A549 (cell line): ENCODE measurements around the gene HNRNPUL1. TPM values are rescaled to one million over a fixed set of nuclear protein-coding genes. Genes with fewer than 3 reads are reported as not detected.

Experiments
- ATAC-seq, 2 experiments: fragments of 200-7000 bp in 1 of 2; fragments of >200 bp in 1 of 2; cut with Nextera tagmentation in 1 of 2; cut with Tn5 transposase in 1 of 2; 3 replicates each; pipeline versions ENCODE4 v1.8.0 to v1.9.1; 2018 to 2020; ENCODE audit warnings: mild to moderate bottlenecking in 1 of 2, moderate library complexity in 1 of 2
- CTCF ChIA-PET: fragments of 300-600 bp; sonication (Branson Sonifier 250); formaldehyde crosslinking; extraction: SDS; loops from one replicate; lab custom pipeline; 2021; ENCODE audit warnings: antibody characterized with exemption, inconsistent platforms; lab: Yijun Ruan, JAX
- POLR2A ChIA-PET: fragments of 350-600 bp; formaldehyde crosslinking; extraction: SDS; loops from one replicate; lab custom pipeline; 2021; ENCODE audit warnings: antibody characterized with exemption, inconsistent platforms; lab: Yijun Ruan, JAX
- DNase-seq, 2 experiments: peaks; one replicate each; pipeline versions ENCODE4 v3.0.0 to v3.0.0-alpha.2; 2011 to 2016; ENCODE audit warnings: low read depth in 1 of 2, low spot score in 1 of 2
- FAIRE-seq: peaks from 2 replicates; lab custom pipeline; 2011; peaks lifted over from hg19 to GRCh38; lab: Jason Lieb, UNC
- H3K27ac ChIP-seq, 2 experiments: fragments of >200 bp; sonication (Bioruptor Twin); formaldehyde crosslinking; 3 replicates each; pipeline ENCODE4 v1.5.1; 2016 to 2017
- H3K4me1 ChIP-seq: fragments of >200 bp; sonication (Bioruptor Twin); formaldehyde crosslinking; 3 replicates; pipeline ENCODE4 v1.6.1; 2016
- H3K4me2 ChIP-seq: fragments of >200 bp; sonication (Bioruptor Twin); formaldehyde crosslinking; 3 replicates; pipeline ENCODE4 v1.6.1; 2016
- H3K4me3 ChIP-seq: fragments of >200 bp; sonication (Bioruptor Twin); formaldehyde crosslinking; 3 replicates; pipeline ENCODE4 v1.5.1; 2016
- H3K9me3 ChIP-seq: fragments of >200 bp; sonication (Bioruptor Twin); formaldehyde crosslinking; 3 replicates; pipeline ENCODE4 v1.6.1; 2016
- ATOH8 ChIP-seq: fragments of 250-450 bp; sonication (Bioruptor Pico); IDR thresholded peaks from 2 replicates; pipeline ENCODE4 v1.5.0; 2020; ENCODE audit warnings: low read depth, mild to moderate bottlenecking, moderate library complexity
- CBX2 ChIP-seq: fragments of 200-600 bp; sonication (generic); IDR thresholded peaks from 2 replicates; pipeline ENCODE4 v1.6.1; 2016; ENCODE audit warnings: low read depth, mild to moderate bottlenecking, borderline replicate concordance
- CHD2 ChIP-seq: fragments of 150-350 bp; IDR thresholded peaks from 2 replicates; pipeline ENCODE4 v1.6.1; 2014; ENCODE audit warnings: low read length; ENCODE audit not compliant: partially characterized antibody
- ELK1 ChIP-seq: fragments of 150-350 bp; IDR thresholded peaks from 2 replicates; pipeline ENCODE4 v1.6.1; 2014; ENCODE audit warnings: low read depth, mild to moderate bottlenecking, low read length
- EP300 ChIP-seq, 2 experiments: fragments of >200 bp; sonication (Bioruptor Twin); formaldehyde crosslinking; IDR thresholded peaks; 2 replicates in 1 of 2; 3 replicates in 1 of 2; pipeline ENCODE4 v1.6.1; 2016 to 2017
- ESRRA ChIP-seq: fragments of 150-350 bp; IDR thresholded peaks from 2 replicates; pipeline ENCODE4 v1.6.1; 2014; ENCODE audit warnings: mild to moderate bottlenecking, low read length, borderline replicate concordance
- FOXS1 ChIP-seq: fragments of 250-450 bp; sonication (Bioruptor Pico); IDR thresholded peaks from 2 replicates; pipeline ENCODE4 v1.5.0; 2020; ENCODE audit warnings: mild to moderate bottlenecking, moderate library complexity
- HES2 ChIP-seq: fragments of >200 bp; sonication (Bioruptor Twin); formaldehyde crosslinking; IDR thresholded peaks from 2 replicates; pipeline ENCODE4 v1.6.1; 2016
- JUN ChIP-seq, 2 experiments: fragments of >200 bp; sonication (Bioruptor Twin); formaldehyde crosslinking; IDR thresholded peaks; 2 replicates in 1 of 2; 3 replicates in 1 of 2; pipeline ENCODE4 v1.6.1; 2016 to 2017
- MAFK ChIP-seq: fragments of 450-650 bp; IDR thresholded peaks from 2 replicates; pipeline ENCODE4 v1.6.1; 2014; ENCODE audit not compliant: partially characterized antibody
- MYC ChIP-seq: IDR thresholded peaks from 2 replicates; pipeline ENCODE4 v1.6.1; 2012; ENCODE audit warnings: mild to moderate bottlenecking, inconsistent platforms, low read length, improper control_type of control experiment, borderline replicate concordance
- NFE2L2 ChIP-seq: fragments of 150-350 bp; conservative IDR thresholded peaks from 2 replicates; pipeline ENCODE4 v1.6.1; 2014; ENCODE audit warnings: low read length
- NPAS2 ChIP-seq: fragments of 250-450 bp; sonication (Bioruptor Pico); IDR thresholded peaks from 2 replicates; pipeline ENCODE4 v1.8.0; 2022; ENCODE audit warnings: mild to moderate bottlenecking, moderate library complexity, borderline replicate concordance
- NR3C1 ChIP-seq: fragments of >200 bp; sonication (Bioruptor Twin); formaldehyde crosslinking; IDR thresholded peaks from 3 replicates; pipeline ENCODE4 v1.6.1; 2017
- POLR2A ChIP-seq: IDR thresholded peaks from 2 replicates; pipeline ENCODE4 v1.6.1; 2012; ENCODE audit warnings: mild to moderate bottlenecking, low read length
- RAD21 ChIP-seq, 2 experiments: fragments of >200 bp in 1 of 2; sonication (Bioruptor Twin) in 1 of 2; formaldehyde crosslinking in 1 of 2; IDR thresholded peaks in 1 of 2; conservative IDR thresholded peaks in 1 of 2; 2 replicates in 1 of 2; 3 replicates in 1 of 2; pipeline ENCODE4 v1.6.1; 2012 to 2018; ENCODE audit warnings: inconsistent platforms in 1 of 2
- TFCP2L1 ChIP-seq: fragments of 250-450 bp; sonication (Bioruptor Pico); IDR thresholded peaks from 2 replicates; pipeline ENCODE4 v1.5.0; 2021; ENCODE audit warnings: mild to moderate bottlenecking
- TP53 ChIP-seq: fragments of 250-450 bp; sonication (Bioruptor Pico); IDR thresholded peaks from 2 replicates; pipeline ENCODE4 v1.5.0; 2021; ENCODE audit warnings: mild to moderate bottlenecking, moderate library complexity
- USF2 ChIP-seq: fragments of 450-650 bp; IDR thresholded peaks from 2 replicates; pipeline ENCODE4 v1.6.1; 2014; ENCODE audit warnings: antibody characterized with exemption
- ZC3H11A ChIP-seq: fragments of 450-650 bp; IDR thresholded peaks from 2 replicates; pipeline ENCODE4 v1.6.1; 2014; ENCODE audit warnings: antibody characterized with exemption, mild to moderate bottlenecking
- ZFP36 ChIP-seq: fragments of 450-650 bp; IDR thresholded peaks from 2 replicates; pipeline ENCODE4 v1.6.1; 2014; ENCODE audit warnings: borderline replicate concordance; ENCODE audit not compliant: partially characterized antibody
- WGBS: methylation state at CpG from one replicate; pipeline ENCODE4 v1.1.6; 2017; ENCODE audit errors: missing lambda C conversion rate; 5-methylcytosine and 5-hydroxymethylcytosine counted together
- polyA plus RNA-seq, 4 experiments: library from polyadenylated mRNA; depleted of rRNA in 3 of 4; stranded (reverse); fragments of >200 nt; fragmentation: RNase III in 1 of 4; extraction: RNeasy Plus Mini Kit Qiagen cat#74134 plus additional on column Dnase treatment in 1 of 4; gene quantifications; 2 replicates in 3 of 4; 3 replicates in 1 of 4; pipeline ENCODE4 v1.2.3, GENCODE V29; 2011 to 2017

The HNRNPUL1 gene
- polyA plus RNA-seq, 2 of the 4 experiments (the other 2 are of a cell fraction) = 89.5 to 278 TPM

GRCh38 chr19:41245843-41246242, 18.3 kb upstream of the HNRNPUL1 start:
- TF ChIP-seq JUN (IDR thresholded peaks at IDR 0.05) (no peak), ZC3H11A (0 out of 2 replicates have a peak, but pooled peaks have one; percentile 5)
- ATAC-seq (no peak), FAIRE-seq (peak; percentile 59), DNase-seq (no peak)
- WGBS = 93% methylated on average over 3 of the region's 3 CpGs
- H3K4me1 ChIP-seq = no peaks in the 10 kb centered on the region
- no peak overlapping the region for H3K27ac ChIP-seq
- H3K4me2 ChIP-seq = no peak overlapping the region
- ChIA-PET CTCF (interaction anchor here (0.7 to 27.6 kb wide), 7 partner anchors 11 to 63 kb away, joined by 4 to 1023 read pairs (median 5); partner anchors contain the start of genes AXL, CYP2S1 and HNRNPUL1), POLR2A (no interaction called here)
- no peak overlapping the region for H3K4me3 ChIP-seq
- H3K9me3 ChIP-seq = no peaks in the 10 kb centered on the region

GRCh38 chr19:41248895-41249294, 15.3 kb upstream of the HNRNPUL1 start:
- CTCF ChIA-PET = interaction anchor here (0.6 to 27.6 kb wide), 12 partner anchors 11 to 944 kb away, joined by 3 to 1023 read pairs (median 8); partner anchors contain the start of genes AXL, CYP2S1 and HNRNPUL1
- TF ChIP-seq TFCP2L1 (CRISPR knock-in tag) = 0 out of 2 replicates have a peak, but pooled peaks have one; percentile 33
- no peak for TF ChIP-seq EP300 (IDR thresholded peaks at IDR 0.05)
- 0 out of 2 replicates have a peak, but pooled peaks have one; percentile 26 for TF ChIP-seq TP53
- TF ChIP-seq, all 56 proteins: peak for 2
- peak; percentile 67 to 68; a peak in 5 of 6 replicates for ATAC-seq

GRCh38 chr19:41249707-41250423, 14.3 kb upstream of the HNRNPUL1 start:
- H3K4me2 ChIP-seq = no peak overlapping the region
- peak; percentile 39 for FAIRE-seq
- POLR2A ChIA-PET = interaction anchor here (0.7 to 2.5 kb wide), 3 partner anchors 14 to 546 kb away, joined by 3 to 13 read pairs (median 4); no protein-coding TSS in a partner anchor
- peak; percentile 19 for TF ChIP-seq ZFP36
- TF ChIP-seq MAFK = no peak
- H3K4me1 ChIP-seq = no peaks in the 10 kb centered on the region
- WGBS = 92% methylated on average over 9 of the region's 9 CpGs
- peak in 1 of 2 experiments; percentile 54 for DNase-seq
- peak; percentile 59 to 66; a peak in 5 of 6 replicates for ATAC-seq
- no peak overlapping the region for H3K27ac ChIP-seq
- CTCF ChIA-PET = interaction anchor here (0.6 to 27.6 kb wide), 13 partner anchors 10 to 65 kb away, joined by 3 to 1023 read pairs (median 6); partner anchors contain the start of genes AXL, CYP2S1 and HNRNPUL1
- no peak overlapping the region for H3K4me3 ChIP-seq
- H3K9me3 ChIP-seq = no peaks in the 10 kb centered on the region

More at GRCh38 chr19:41248895-41249294, 15.3 kb upstream of the HNRNPUL1 start:
- H3K4me2 ChIP-seq = no peak overlapping the region
- H3K27ac ChIP-seq = no peak overlapping the region
- POLR2A ChIA-PET = interaction anchor here (0.7 to 2.5 kb wide), 2 partner anchors 22 to 545 kb away, joined by 3 to 13 read pairs; no protein-coding TSS in a partner anchor
- H3K9me3 ChIP-seq = no peaks in the 10 kb centered on the region
- H3K4me3 ChIP-seq = no peak overlapping the region
- 96% methylated on average over 4 of the region's 4 CpGs for WGBS
- H3K4me1 ChIP-seq = no peaks in the 10 kb centered on the region
- FAIRE-seq (peak; percentile 70), DNase-seq (no peak)

GRCh38 chr19:41253660-41254059, 10.5 kb upstream of the HNRNPUL1 start:
- ATAC-seq (no peak; a peak in 1 of 6 replicates), DNase-seq (no peak), FAIRE-seq (no peak)
- TF ChIP-seq CBX2 (no peak), ZFP36 (peak; percentile 56)
- Histone ChIP-seq H3K4me3 (no peak overlapping the region), H3K27ac (no peak overlapping the region), H3K4me2 (no peak overlapping the region), H3K4me1 (no peaks in the 10 kb centered on the region), H3K9me3 (no peaks in the 10 kb centered on the region)
- CTCF ChIA-PET = interaction anchor here (1.0 to 27.6 kb wide), 7 partner anchors 6 to 55 kb away, joined by 3 to 1023 read pairs (median 11); partner anchors contain the start of genes AXL, CYP2S1 and HNRNPUL1
- 95% methylated on average over 6 of the region's 6 CpGs for WGBS
- POLR2A ChIA-PET = no interaction called here

- H3K27ac ChIP-seq = no peak overlapping the region
- ChIA-PET POLR2A (interaction anchor here (0.6 to 1.2 kb wide), 3 partner anchors 10 to 105 kb away, joined by 3 to 4 read pairs (median 3); no protein-coding TSS in a partner anchor), CTCF (interaction anchor here (0.6 to 27.6 kb wide), 11 partner anchors 7 to 592 kb away, joined by 3 to 1023 read pairs (median 5); partner anchors contain the start of genes AXL and CYP2S1)
- no peak for TF ChIP-seq CHD2
- TF ChIP-seq FOXS1 (CRISPR knock-in tag) = no peak
- no peak for TF ChIP-seq ELK1
- no peak for TF ChIP-seq POLR2A
- TF ChIP-seq NFE2L2 = no peak
- no peak for TF ChIP-seq RAD21 (conservative IDR thresholded peaks at IDR 0.05 in 1 of 2, IDR thresholded peaks at IDR 0.05 in 1 of 2)
- no peak for TF ChIP-seq NPAS2 (CRISPR knock-in tag)
- TF ChIP-seq USF2 = no peak
- no peak for TF ChIP-seq ATOH8 (CRISPR knock-in tag)
- no peak for TF ChIP-seq HES2
- no peak for TF ChIP-seq NR3C1
- TF ChIP-seq ESRRA = no peak
- no peak for TF ChIP-seq TP53
- TF ChIP-seq MYC = no peak
Measured at GRCh38 chr19:41255171-41255570, 9.0 kb upstream of the HNRNPUL1 start.

More at GRCh38 chr19:41255171-41255570, 9.0 kb upstream of the HNRNPUL1 start:
- FAIRE-seq = peak; percentile 93
- Histone ChIP-seq H3K4me3 (no peak overlapping the region), H3K4me1 (no peaks in the 10 kb centered on the region), H3K4me2 (no peak overlapping the region), H3K9me3 (no peaks in the 10 kb centered on the region)
- DNase-seq = no peak
- no peak for ATAC-seq
